Inferior parietal cortex (tissue), 1 donor: ENCODE data around the gene CDC42.
"Not testable (repeated sequence)": the region's sequence is repeated elsewhere in the genome, so short reads cannot be mapped to it uniquely, and the experiment has no call there.

Experiments
- DNase-seq: peaks from one replicate; pipeline ENCODE4 v3.0.0-alpha.2; 2016; ENCODE audit errors: extremely low spot score

CDC42 gene

GRCh38 chr1:22052115-22053016 lies at the start of gene CDC42:
Gene CDC42 (plus strand): TSS chr1:22052709. CDS start chr1:22078479, 25,770 bp downstream.
- DNase-seq: peak; percentile 95

GRCh38 chr1:22002875-22003274 lies 49.6 kb upstream of the CDC42 start:
- DNase-seq: not testable (repeated sequence)

- DNase-seq: not testable (repeated sequence)
Measured at GRCh38 chr1:22003959-22004358, 48.5 kb upstream of the CDC42 start.

- not testable (repeated sequence) for DNase-seq
Measured at GRCh38 chr1:22005261-22006149, 47.0 kb upstream of the CDC42 start.

- not testable (repeated sequence) for DNase-seq
Measured at GRCh38 chr1:22006736-22007135, 45.8 kb upstream of the CDC42 start.

GRCh38 chr1:22007262-22007661 lies 45.2 kb upstream of the CDC42 start:
- not testable (repeated sequence) for DNase-seq

- DNase-seq: not testable (repeated sequence)
Measured at GRCh38 chr1:22009566-22009965, 42.9 kb upstream of the CDC42 start.

GRCh38 chr1:22012752-22013151 lies 39.8 kb upstream of the CDC42 start:
- not testable (repeated sequence) for DNase-seq

GRCh38 chr1:22014575-22015206 lies 37.8 kb upstream of the CDC42 start:
- not testable (repeated sequence) for DNase-seq

GRCh38 chr1:22018583-22019559 lies 33.6 kb upstream of the CDC42 start:
- no peak for DNase-seq

GRCh38 chr1:22021061-22021460 lies 31.4 kb upstream of the CDC42 start:
- no peak for DNase-seq

GRCh38 chr1:22024485-22025367 lies 27.8 kb upstream of the CDC42 start:
- peak; percentile 44 for DNase-seq

GRCh38 chr1:22025368-22026155 lies 26.9 kb upstream of the CDC42 start:
- peak; percentile 85 for DNase-seq

- DNase-seq: no peak
Measured at GRCh38 chr1:22026924-22027289, 25.6 kb upstream of the CDC42 start.

GRCh38 chr1:22030057-22030456 lies 22.5 kb upstream of the CDC42 start:
- DNase-seq: no peak

GRCh38 chr1:22030473-22030872 lies 22.0 kb upstream of the CDC42 start:
- no peak for DNase-seq

- DNase-seq: no peak
Measured at GRCh38 chr1:22031214-22031962, 21.1 kb upstream of the CDC42 start.

- DNase-seq: not testable (repeated sequence)
Measured at GRCh38 chr1:22034834-22035233, 17.7 kb upstream of the CDC42 start.
